ENCODE data around the gene UBE4A. TPM values are rescaled to one million over a fixed set of nuclear protein-coding genes. Genes with fewer than 3 reads are reported as not detected.

Gene UBE4A
- total RNA-seq, 1 donor from 2014 or later, result 49.2 TPM

DNA sequence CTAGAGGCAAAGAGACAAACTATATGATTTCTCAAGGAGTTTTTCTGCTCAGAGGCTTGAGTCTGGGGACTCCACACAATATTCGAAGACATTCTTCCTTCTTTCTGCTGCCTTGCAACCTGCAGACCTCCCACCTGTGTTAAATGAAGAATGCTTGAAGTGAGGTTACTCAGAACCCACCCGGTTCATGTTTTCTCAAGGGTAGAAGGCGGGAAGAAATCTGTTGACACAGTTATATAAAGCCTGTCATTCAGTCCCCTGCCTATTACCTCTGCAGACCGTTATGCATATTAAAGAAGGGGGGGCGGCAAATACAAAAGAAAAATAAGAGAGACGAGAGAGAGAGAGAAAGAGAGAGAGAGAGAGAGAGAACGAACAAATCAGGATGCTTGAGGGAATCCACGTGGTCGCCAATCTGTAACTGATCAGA, 74.7 kb downstream of the UBE4A start:
- H3K27ac Mint-ChIP-seq, result peak overlapping the region; percentile 95
- TF ChIP-seq, protein P1, sequence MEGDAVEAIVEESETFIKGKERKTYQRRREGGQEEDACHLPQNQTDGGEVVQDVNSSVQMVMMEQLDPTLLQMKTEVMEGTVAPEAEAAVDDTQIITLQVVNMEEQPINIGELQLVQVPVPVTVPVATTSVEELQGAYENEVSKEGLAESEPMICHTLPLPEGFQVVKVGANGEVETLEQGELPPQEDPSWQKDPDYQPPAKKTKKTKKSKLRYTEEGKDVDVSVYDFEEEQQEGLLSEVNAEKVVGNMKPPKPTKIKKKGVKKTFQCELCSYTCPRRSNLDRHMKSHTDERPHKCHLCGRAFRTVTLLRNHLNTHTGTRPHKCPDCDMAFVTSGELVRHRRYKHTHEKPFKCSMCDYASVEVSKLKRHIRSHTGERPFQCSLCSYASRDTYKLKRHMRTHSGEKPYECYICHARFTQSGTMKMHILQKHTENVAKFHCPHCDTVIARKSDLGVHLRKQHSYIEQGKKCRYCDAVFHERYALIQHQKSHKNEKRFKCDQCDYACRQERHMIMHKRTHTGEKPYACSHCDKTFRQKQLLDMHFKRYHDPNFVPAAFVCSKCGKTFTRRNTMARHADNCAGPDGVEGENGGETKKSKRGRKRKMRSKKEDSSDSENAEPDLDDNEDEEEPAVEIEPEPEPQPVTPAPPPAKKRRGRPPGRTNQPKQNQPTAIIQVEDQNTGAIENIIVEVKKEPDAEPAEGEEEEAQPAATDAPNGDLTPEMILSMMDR (IDR thresholded peaks at IDR 0.05; ENCODE audit: unreplicated experiment), result no peak
- H3K9me3 Mint-ChIP-seq (ENCODE audit: low read depth), result no peaks in the 10 kb centered on the region
- no peaks in the 10 kb centered on the region for H3K27me3 Mint-ChIP-seq
- H3K4me3 Mint-ChIP-seq (ENCODE audit: low read depth), result peak overlapping the region; percentile 81
- peaks cover 29% of the 10 kb centered on the region for H3K4me1 Mint-ChIP-seq (ENCODE audit: low read depth)
- no peak for DNase-seq (ENCODE audit: low spot score, unreplicated experiment)
- no peaks in the 10 kb centered on the region for H3K36me3 Mint-ChIP-seq (ENCODE audit: insufficient read depth)

DNA sequence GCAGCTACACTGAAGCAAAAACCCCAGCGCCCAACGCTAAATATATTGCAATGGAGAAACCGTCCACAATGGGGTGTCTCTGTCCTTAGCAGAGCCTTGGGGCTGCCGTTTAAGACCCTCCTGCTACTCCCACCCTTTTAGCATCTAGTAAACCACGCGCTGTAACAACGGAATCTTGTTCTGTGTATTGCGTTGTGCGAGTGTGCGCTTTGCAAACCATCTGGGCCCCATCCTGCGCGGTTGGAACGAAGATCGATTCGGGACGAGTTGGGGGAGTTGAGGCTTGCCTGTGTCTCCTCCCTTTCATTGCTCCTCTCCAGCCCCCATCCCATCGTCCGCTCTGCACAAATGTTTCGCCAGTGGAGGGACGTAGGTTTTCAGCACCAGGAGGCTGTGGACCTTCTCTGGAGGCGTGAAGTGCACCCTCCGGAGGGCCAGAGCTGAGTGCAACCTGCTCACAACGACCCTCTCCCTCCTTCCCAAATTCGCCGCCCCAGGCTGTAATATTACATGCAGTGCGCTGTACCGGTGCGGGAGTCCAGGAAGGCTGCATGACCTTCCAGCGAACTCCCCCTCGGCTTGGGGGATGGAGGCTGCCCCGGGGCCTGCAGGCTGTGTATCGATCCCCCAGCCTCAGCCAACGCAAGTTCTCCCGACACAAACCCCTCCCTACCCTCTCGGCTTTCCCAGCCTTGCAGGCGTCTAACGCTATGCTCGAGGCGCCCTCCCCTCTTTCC, 75.3 kb downstream of the UBE4A start:
- TF ChIP-seq, protein P1 (IDR thresholded peaks at IDR 0.05; ENCODE audit: unreplicated experiment), result no peak
- Mint-ChIP-seq H3K27ac (peak overlapping the region; percentile 95), H3K4me1 (ENCODE audit: low read depth) (peaks cover 35% of the 10 kb centered on the region), H3K4me3 (ENCODE audit: low read depth) (peak overlapping the region; percentile 81), H3K27me3 (no peaks in the 10 kb centered on the region), H3K9me3 (ENCODE audit: low read depth) (no peaks in the 10 kb centered on the region), H3K36me3 (ENCODE audit: insufficient read depth) (no peaks in the 10 kb centered on the region)
- DNase-seq (ENCODE audit: low spot score, unreplicated experiment), result peak; percentile 67

DNA sequence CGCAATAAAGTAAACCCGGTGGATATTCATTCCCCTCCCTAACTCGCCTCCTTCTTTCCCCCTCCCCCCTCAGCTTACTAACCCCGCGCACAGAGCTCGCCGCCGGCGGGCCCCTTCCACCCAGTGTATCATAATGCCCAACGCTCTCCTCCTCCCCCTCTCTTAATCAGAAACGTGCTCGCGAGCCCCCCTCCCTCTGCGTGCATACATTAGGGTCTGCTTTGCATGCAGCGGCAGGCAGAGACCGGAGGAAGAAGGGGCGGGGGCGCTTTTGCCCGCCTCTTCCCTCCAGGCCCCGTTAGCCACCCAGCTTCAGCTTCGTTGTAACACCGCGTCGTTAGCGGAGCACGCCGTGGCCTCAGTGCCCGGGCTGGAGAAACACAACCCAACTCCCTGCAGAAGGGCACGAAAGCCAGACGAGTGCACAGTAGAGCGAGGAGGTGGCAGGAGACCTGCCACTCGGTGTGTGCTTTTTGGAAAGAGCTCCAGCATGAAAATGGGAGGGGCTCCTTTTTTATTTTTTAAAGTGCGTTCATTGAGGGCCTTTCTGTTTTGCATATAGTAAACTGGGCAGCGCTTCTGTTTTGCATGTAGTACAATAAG, 76.0 kb downstream of the UBE4A start:
- H3K27me3 Mint-ChIP-seq, result no peaks in the 10 kb centered on the region
- peak overlapping the region; percentile 95 for H3K27ac Mint-ChIP-seq
- peaks cover 2% of the 10 kb centered on the region for H3K36me3 Mint-ChIP-seq (ENCODE audit: insufficient read depth)
- TF ChIP-seq, protein P1 (IDR thresholded peaks at IDR 0.05; ENCODE audit: unreplicated experiment), result no peak
- H3K9me3 Mint-ChIP-seq (ENCODE audit: low read depth), result no peaks in the 10 kb centered on the region
- H3K4me3 Mint-ChIP-seq (ENCODE audit: low read depth), result peak overlapping the region; percentile 81
- peak; percentile 66 for DNase-seq (ENCODE audit: low spot score, unreplicated experiment)
- peaks cover 40% of the 10 kb centered on the region for H3K4me1 Mint-ChIP-seq (ENCODE audit: low read depth)

DNA sequence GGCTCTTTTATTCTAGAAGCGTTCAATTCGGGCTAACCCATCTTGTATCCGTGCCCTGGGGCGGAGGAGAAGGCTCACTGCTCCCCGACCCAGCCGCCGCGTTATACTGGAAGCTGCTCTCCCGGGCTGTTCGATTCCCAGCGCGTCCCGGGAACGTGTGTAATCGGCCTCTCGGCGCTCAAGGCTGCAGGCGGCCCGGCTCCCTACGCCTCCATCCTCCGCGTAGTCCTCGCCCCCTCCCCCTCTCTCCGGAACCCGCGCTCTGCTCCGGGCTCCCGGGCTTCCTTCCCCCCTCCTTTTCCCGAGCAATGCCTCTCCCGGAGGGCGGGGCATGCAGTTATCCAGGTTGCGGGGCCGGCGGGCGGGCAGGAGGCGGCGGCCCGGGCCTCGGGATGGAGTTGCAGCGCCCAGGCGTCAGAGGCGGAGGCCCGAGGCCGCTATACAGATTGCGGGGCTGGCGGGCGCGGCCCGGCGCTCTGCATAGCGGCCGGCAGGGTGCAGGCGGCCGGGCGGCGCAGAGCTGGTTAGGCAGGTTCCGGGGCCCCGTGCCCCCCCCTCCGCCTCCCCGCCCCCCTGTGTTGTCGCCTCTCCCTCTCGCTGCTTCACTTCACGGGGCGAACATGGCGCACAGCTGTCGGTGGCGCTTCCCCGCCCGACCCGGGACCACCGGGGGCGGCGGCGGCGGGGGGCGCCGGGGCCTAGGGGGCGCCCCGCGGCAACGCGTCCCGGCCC, 76.7 kb downstream of the UBE4A start, which contains the start of gene KMT2A:
KMT2A (plus strand) TSS at position 600 of the 732 bp plus-strand sequence; CDS start at position 621, 21 bp downstream.
- H3K27ac Mint-ChIP-seq, result peak within 1 kb of the TSS; percentile 95
- peaks cover 2% of the 10 kb centered on the region for H3K36me3 Mint-ChIP-seq (ENCODE audit: insufficient read depth)
- TF ChIP-seq, protein P1 (IDR thresholded peaks at IDR 0.05; ENCODE audit: unreplicated experiment), result no peak
- H3K4me3 Mint-ChIP-seq (ENCODE audit: low read depth), result peak within 1 kb of the TSS; percentile 92
- H3K9me3 Mint-ChIP-seq (ENCODE audit: low read depth), result no peaks in the 10 kb centered on the region
- H3K4me1 Mint-ChIP-seq (ENCODE audit: low read depth), result peaks cover 45% of the 10 kb centered on the region
- DNase-seq (ENCODE audit: low spot score, unreplicated experiment), result peak; percentile 99
- no peaks in the 10 kb centered on the region for H3K27me3 Mint-ChIP-seq

DNA sequence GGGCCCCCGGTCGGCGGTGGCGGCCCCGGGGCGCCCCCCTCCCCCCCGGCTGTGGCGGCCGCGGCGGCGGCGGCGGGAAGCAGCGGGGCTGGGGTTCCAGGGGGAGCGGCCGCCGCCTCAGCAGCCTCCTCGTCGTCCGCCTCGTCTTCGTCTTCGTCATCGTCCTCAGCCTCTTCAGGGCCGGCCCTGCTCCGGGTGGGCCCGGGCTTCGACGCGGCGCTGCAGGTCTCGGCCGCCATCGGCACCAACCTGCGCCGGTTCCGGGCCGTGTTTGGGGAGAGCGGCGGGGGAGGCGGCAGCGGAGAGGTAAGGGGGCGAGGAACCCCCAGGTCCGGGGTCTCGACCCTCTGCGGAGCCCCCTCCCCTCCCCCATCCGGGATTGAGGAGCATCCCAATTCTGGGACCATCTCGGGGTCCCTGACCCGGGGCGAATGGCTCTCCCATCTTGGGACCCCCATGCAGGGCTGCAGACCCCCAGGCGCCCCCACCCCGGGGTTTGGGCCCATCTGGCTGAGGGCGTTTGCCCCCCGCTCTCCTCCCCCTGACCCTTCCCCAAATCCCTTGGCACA, 77.3 kb downstream of the UBE4A start:
- Mint-ChIP-seq H3K36me3 (ENCODE audit: insufficient read depth) (peaks cover 2% of the 10 kb centered on the region), H3K4me3 (ENCODE audit: low read depth) (peak overlapping the region; percentile 92), H3K4me1 (ENCODE audit: low read depth) (peaks cover 48% of the 10 kb centered on the region), H3K27ac (peak overlapping the region; percentile 87), H3K27me3 (no peaks in the 10 kb centered on the region), H3K9me3 (ENCODE audit: low read depth) (no peaks in the 10 kb centered on the region)
- TF ChIP-seq, protein P1 (IDR thresholded peaks at IDR 0.05; ENCODE audit: unreplicated experiment), result no peak
- DNase-seq (ENCODE audit: low spot score, unreplicated experiment), result no peak
